H1 (cell line): ENCODE data around the gene DGKD. TPM values are rescaled to one million over a fixed set of nuclear protein-coding genes. Genes with fewer than 3 reads are reported as not detected.

ENCODE experiments used
- CTCF ChIA-PET: fragments of 300-600 bp; sonication (Branson Sonifier 250); formaldehyde crosslinking; loops from one replicate; lab custom pipeline; 2021; ENCODE audit not compliant: partially characterized antibody; lab: Charles Lee
- POLR2A ChIA-PET: fragments of 300-600 bp; sonication (Branson Sonifier 250); formaldehyde crosslinking; loops from one replicate; lab custom pipeline; 2021; ENCODE audit warnings: inconsistent platforms; ENCODE audit not compliant: partially characterized antibody; lab: Charles Lee
- DNase-seq, 2 experiments: peaks; one replicate each; pipeline versions ENCODE4 v3.0.0 to v3.0.0-alpha.2; 2010 to 2022; ENCODE audit warnings: low spot score in 2 of 2, low read depth in 1 of 2, mixed read lengths in 1 of 2
- FAIRE-seq: peaks from 2 replicates; lab custom pipeline; 2011; peaks lifted over from hg19 to GRCh38; lab: Jason Lieb, UNC
- H2AFZ ChIP-seq: 2 replicates; pipeline ENCODE4 v1.8.1; 2012; ENCODE audit warnings: low read length, inconsistent platforms
- H2AK5ac ChIP-seq: 2 replicates; pipeline ENCODE4 v1.6.1; 2013; ENCODE audit warnings: low read depth, low read length
- H2BK120ac ChIP-seq: replicated peaks from 2 replicates; pipeline ENCODE3; 2013; ENCODE audit warnings: low read depth, low read length, inconsistent platforms
- H2BK12ac ChIP-seq: 2 replicates; pipeline ENCODE4 v1.6.1; 2013; ENCODE audit warnings: low read depth, low read length
- H2BK15ac ChIP-seq: 2 replicates; pipeline ENCODE4 v1.6.1; 2013; ENCODE audit warnings: low read length
- H2BK20ac ChIP-seq: 2 replicates; pipeline ENCODE4 v1.6.1; 2013; ENCODE audit warnings: low read length
- H2BK5ac ChIP-seq: 2 replicates; pipeline ENCODE4 v1.6.1; 2013; ENCODE audit warnings: low read depth, low read length
- H3K14ac ChIP-seq: 2 replicates; pipeline ENCODE4 v1.6.1; 2013; ENCODE audit warnings: inconsistent platforms; ENCODE audit not compliant: insufficient read length
- H3K18ac ChIP-seq: 2 replicates; pipeline ENCODE4 v1.6.1; 2013; ENCODE audit warnings: low read length; ENCODE audit errors: extremely low read depth
- H3K23ac ChIP-seq: 2 replicates; pipeline ENCODE4 v1.6.1; 2013; ENCODE audit warnings: inconsistent platforms; ENCODE audit not compliant: insufficient read length
- H3K23me2 ChIP-seq: 2 replicates; pipeline ENCODE4 v1.6.1; 2013; ENCODE audit warnings: low read depth, low read length
- H3K27ac ChIP-seq: 2 replicates; pipeline ENCODE4 v1.6.1; 2011; ENCODE audit warnings: low read depth, low read length, inconsistent platforms
- H3K27me3 ChIP-seq, 4 experiments: replicated peaks in 1 of 4; 1 replicate in 1 of 4; 2 replicates in 3 of 4; pipeline versions ENCODE4 v1.6.1 to v1.8.1; 2011 to 2013; ENCODE audit warnings: low read length in 3 of 4, mild to moderate bottlenecking in 3 of 4, inconsistent platforms in 2 of 4, mixed read lengths in 2 of 4, moderate library complexity in 1 of 4; ENCODE audit not compliant: control insufficient read depth in 3 of 4, insufficient read depth in 3 of 4; ENCODE audit errors: extremely low read depth in 1 of 4
- H3K36me3 ChIP-seq, 4 experiments: 2 replicates each; pipeline versions ENCODE4 v1.6.1 to v1.8.1; 2011 to 2013; ENCODE audit warnings: mild to moderate bottlenecking in 4 of 4, low read length in 3 of 4, moderate library complexity in 2 of 4, control low read depth in 1 of 4, inconsistent platforms in 1 of 4; ENCODE audit not compliant: insufficient read depth in 4 of 4, control insufficient read depth in 2 of 4
- H3K4ac ChIP-seq: replicated peaks from 2 replicates; pipeline ENCODE3; 2013; ENCODE audit warnings: low read length, low read depth, mixed read lengths, inconsistent platforms; ENCODE audit not compliant: insufficient read length
- H3K4me1 ChIP-seq, 4 experiments: replicated peaks in 1 of 4; 1 replicate in 1 of 4; 2 replicates in 3 of 4; pipeline versions ENCODE4 v1.6.1 to v1.8.1; 2011 to 2013; ENCODE audit warnings: low read length in 3 of 4, inconsistent platforms in 2 of 4, mixed read lengths in 1 of 4; ENCODE audit not compliant: insufficient read depth in 4 of 4, control insufficient read depth in 3 of 4
- H3K4me2 ChIP-seq, 2 experiments: 2 replicates each; pipeline versions ENCODE4 v1.6.1 to v1.8.1; 2011 to 2013; ENCODE audit warnings: low read depth in 2 of 2, low read length in 2 of 2, control low read depth in 1 of 2, inconsistent platforms in 1 of 2, mild to moderate bottlenecking in 1 of 2; ENCODE audit not compliant: insufficient read depth in 1 of 2
- H3K4me3 ChIP-seq, 4 experiments: fragments of 200-600, 300-600 bp in 1 of 4; sonication (generic), shearing (Covaris generic), sonication (Bioruptor Twin) in 1 of 4; 2 replicates each; pipeline versions ENCODE4 v1.5.1 to v1.8.1; 2011 to 2016; ENCODE audit warnings: low read length in 4 of 4, low read depth in 3 of 4, control low read depth in 2 of 4, inconsistent platforms in 2 of 4, mild to moderate bottlenecking in 2 of 4, mixed read lengths in 1 of 4, moderate library complexity in 1 of 4; ENCODE audit not compliant: insufficient read depth in 2 of 4; ENCODE audit errors: extremely low read depth in 1 of 4
- H3K56ac ChIP-seq: replicated peaks from 2 replicates; pipeline ENCODE3; 2013; ENCODE audit warnings: low read depth, mild to moderate bottlenecking, mixed read lengths, low read length, inconsistent platforms; ENCODE audit not compliant: insufficient read length
- H3K79me1 ChIP-seq: 2 replicates; pipeline ENCODE4 v1.6.1; 2013; ENCODE audit warnings: low read depth, low read length, control low read depth
- H3K79me2 ChIP-seq, 2 experiments: 2 replicates each; pipeline versions ENCODE4 v1.6.1 to v1.8.1; 2012 to 2013; ENCODE audit warnings: low read length in 2 of 2, mild to moderate bottlenecking in 2 of 2, inconsistent platforms in 1 of 2; ENCODE audit not compliant: insufficient read depth in 2 of 2, control insufficient read depth in 1 of 2
- H3K9ac ChIP-seq, 4 experiments: replicated peaks in 1 of 4; 1 replicate in 1 of 4; 2 replicates in 3 of 4; pipeline versions ENCODE4 v1.6.1 to v1.8.1; 2011 to 2013; ENCODE audit warnings: low read depth in 3 of 4, low read length in 3 of 4, control low read depth in 2 of 4, mild to moderate bottlenecking in 2 of 4, moderate library complexity in 2 of 4, inconsistent platforms in 1 of 4; ENCODE audit errors: extremely low read depth in 1 of 4
- H3K9me3 ChIP-seq, 2 experiments: 2 replicates each; pipeline versions ENCODE4 v1.6.1 to v1.8.1; 2012 to 2013; ENCODE audit warnings: mild to moderate bottlenecking in 2 of 2, moderate library complexity in 2 of 2, control low read depth in 1 of 2, inconsistent platforms in 1 of 2, low read depth in 1 of 2, low read length in 1 of 2, mixed read lengths in 1 of 2; ENCODE audit not compliant: insufficient read depth in 2 of 2
- H4K20me1 ChIP-seq, 2 experiments: replicated peaks in 1 of 2; 2 replicates each; pipeline versions ENCODE3 to v1.8.1; 2011 to 2013; ENCODE audit warnings: inconsistent platforms in 2 of 2, low read length in 2 of 2, mild to moderate bottlenecking in 1 of 2; ENCODE audit not compliant: insufficient read depth in 2 of 2, control insufficient read depth in 1 of 2
- H4K5ac ChIP-seq: 2 replicates; pipeline ENCODE4 v1.6.1; 2013; ENCODE audit warnings: low read length, low read depth, mixed read lengths, inconsistent platforms; ENCODE audit not compliant: insufficient read length
- H4K8ac ChIP-seq: 2 replicates; pipeline ENCODE4 v1.8.0; 2013; ENCODE audit warnings: mild to moderate bottlenecking, moderate library complexity, low read length, inconsistent platforms; ENCODE audit not compliant: insufficient read depth; ENCODE audit errors: extremely low read depth
- H4K91ac ChIP-seq: replicated peaks from 2 replicates; pipeline ENCODE3; 2013; ENCODE audit warnings: low read length, mixed read lengths, inconsistent platforms; ENCODE audit not compliant: insufficient read length
- GABPA ChIP-seq: IDR thresholded peaks from 2 replicates; pipeline ENCODE4 v1.6.1; 2011; ENCODE audit warnings: mild to moderate bottlenecking, low read length, moderate library complexity, borderline replicate concordance; ENCODE audit not compliant: insufficient read depth
- JUND ChIP-seq: IDR thresholded peaks from 2 replicates; pipeline ENCODE4 v1.6.1; 2011; ENCODE audit warnings: mild to moderate bottlenecking, improper control_type of control experiment, low read length
- SIX5 ChIP-seq: IDR thresholded peaks from 2 replicates; pipeline ENCODE4 v1.6.1; 2011; ENCODE audit warnings: mild to moderate bottlenecking, low read depth, low read length
- TAF7 ChIP-seq: optimal IDR thresholded peaks from 2 replicates; pipeline ENCODE3; 2011; ENCODE audit warnings: low read depth, mild to moderate bottlenecking, inconsistent platforms, low read length, moderate library complexity, borderline replicate concordance
- WGBS, 2 experiments: shearing (Covaris generic) in 1 of 2; methylation state at CpG; one replicate each; pipeline versions ENCODE4 v1.1.6 to v1.1.7; 2013 to 2015; ENCODE audit warnings: low lambda C conversion rate in 2 of 2, mixed read lengths in 2 of 2, inconsistent platforms in 1 of 2, low coverage in 1 of 2, missing lambda C conversion rate in 1 of 2; ENCODE audit not compliant: insufficient replicate concordance in 2 of 2, insufficient coverage in 1 of 2, insufficient read length in 1 of 2; ENCODE audit errors: extremely low coverage in 1 of 2, missing lambda C conversion rate in 1 of 2; 5-methylcytosine and 5-hydroxymethylcytosine counted together
- polyA plus RNA-seq, 7 experiments: library from polyadenylated mRNA; depleted of rRNA in 3 of 7; stranded (reverse) in 5 of 7; unstranded in 2 of 7; fragments of >200 nt in 5 of 7; fragments of 200-250 nt in 2 of 7; gene quantifications; 1 replicate in 5 of 7; 2 replicates in 1 of 7; 4 replicates in 1 of 7; pipeline versions ENCODE4 v1.2.1 to v1.2.3, GENCODE V29; 2011 to 2013; ENCODE audit warnings: missing spikeins in 2 of 7, mixed read lengths in 2 of 7
- total RNA-seq: library from RNA; stranded (reverse); fragmentation: NEBNext Ultra II Directional; extraction: Animal tissue kit (Norgen Biotek cat#: 25700); gene quantifications from 2 replicates; pipeline ENCODE4 v1.2.1, GENCODE V29; 2021

Gene DGKD
- total and polyA plus RNA-seq, 2 of the 8 experiments (the other 6 are each of a cell fraction or from before 2014, with no cell fraction given) = 7.7 to 30.9 TPM

DNA sequence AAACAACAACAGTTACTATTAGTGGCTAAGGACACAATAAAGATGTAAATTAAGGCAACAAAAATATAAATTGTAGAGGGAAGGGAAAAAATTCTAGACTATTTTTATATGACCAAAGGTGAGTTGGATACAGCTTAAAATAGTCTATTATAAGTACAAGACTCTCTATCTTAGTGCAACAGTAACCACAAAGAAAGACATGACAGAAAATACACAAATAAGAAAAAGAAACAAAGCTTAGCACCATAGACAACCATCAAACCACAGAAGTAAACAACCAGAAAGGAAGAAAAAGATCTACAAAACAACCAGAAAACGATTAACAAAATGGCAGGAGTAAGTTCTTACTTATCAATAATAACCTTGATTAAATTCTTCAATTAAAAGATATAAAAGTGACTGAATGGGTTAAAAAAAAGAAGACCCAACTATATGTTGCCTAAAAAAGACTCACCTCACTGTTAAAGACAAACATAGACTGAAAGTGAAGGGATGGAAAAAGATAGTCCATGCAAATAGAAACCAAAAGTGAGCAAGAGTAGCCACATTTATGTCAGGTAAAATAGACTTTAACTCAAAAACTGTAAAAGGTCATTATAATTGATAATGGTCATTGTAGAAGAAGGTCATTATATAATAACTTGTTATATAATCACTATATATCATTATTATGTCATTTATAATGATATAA, 149.8 kb downstream of the DGKD start:
- Histone ChIP-seq H2AFZ (no peak overlapping the region), H2BK120ac (no peak overlapping the region), H3K27me3 (no peaks in the 10 kb centered on the region), H2BK12ac (no peak overlapping the region), H3K9ac (no peak overlapping the region), H2BK15ac (no peak overlapping the region), H3K14ac (no peak overlapping the region), H3K18ac (no peak overlapping the region), H2AK5ac (no peak overlapping the region), H3K56ac (no peak overlapping the region), H3K36me3 (no peaks in the 10 kb centered on the region), H4K91ac (no peak overlapping the region), H3K9me3 (0 out of 4 replicates have a peak, but pooled peaks cover 0 to 4% of the 10 kb centered on the region in 2 experiments), H3K23ac (no peak overlapping the region), H4K8ac (no peak overlapping the region), H3K79me1 (no peaks in the 10 kb centered on the region), H4K5ac (no peak overlapping the region), H3K4me3 (no peak overlapping the region), H2BK20ac (no peak overlapping the region), H3K4me2 (no peak overlapping the region), H3K79me2 (no peaks in the 10 kb centered on the region), H3K23me2 (no peaks in the 10 kb centered on the region), H2BK5ac (no peak overlapping the region), H3K27ac (no peak overlapping the region), H4K20me1 (no peaks in the 10 kb centered on the region), H3K4me1 (no peaks in the 10 kb centered on the region), H3K4ac (no peak overlapping the region)
- FAIRE-seq (no peak), DNase-seq (no peak)
- ChIA-PET CTCF (no interaction called here), POLR2A (interaction anchor here (0.6 kb wide), 1 partner anchor 208 kb away, joined by 3 read pairs; no protein-coding TSS in a partner anchor)
- WGBS, 2 experiments = 65% methylated on average over 1 of the region's 1 CpG; no CpG with 5 or more reads in 1 of the 2 experiments
- TF ChIP-seq TAF7 = no peak
- no peak for TF ChIP-seq JUND
- TF ChIP-seq GABPA = no peak
- TF ChIP-seq SIX5 = no peak
